Esophagus mucosa (tissue), 1 donor: ENCODE data around the gene PRDM11. TPM values are rescaled to one million over a fixed set of nuclear protein-coding genes. Genes with fewer than 3 reads are reported as not detected.
"Not testable (repeated sequence)": the region's sequence is repeated elsewhere in the genome, so short reads cannot be mapped to it uniquely, and the experiment has no call there.

Experiments
- ATAC-seq: fragments of 200-7000 bp; cut with Tn5 transposase; one replicate; pipeline ENCODE4 v1.9.1; 2020
- total RNA-seq: library from RNA; stranded (reverse); gene quantifications from one replicate; pipeline ENCODE4 v1.2.4, GENCODE V29; 2023
- donor health status: DM: yes; HTN: yes; CAD: no.

Gene PRDM11
- total RNA-seq, 1 donor from 2014 or later, result 5.7 TPM

- ATAC-seq, result no peak
Measured at GRCh38 chr11:45237711-45238315, 91.4 kb downstream of the PRDM11 start.

- no peak for ATAC-seq
Measured at GRCh38 chr11:45238724-45239123, 92.3 kb downstream of the PRDM11 start.

- no peak for ATAC-seq
Measured at GRCh38 chr11:45239733-45240132, 93.3 kb downstream of the PRDM11 start.

GRCh38 chr11:45243967-45244366, 97.5 kb downstream of the PRDM11 start:
- no peak for ATAC-seq

GRCh38 chr11:45245218-45246045, 99.0 kb downstream of the PRDM11 start:
- ATAC-seq, result no peak

GRCh38 chr11:45246241-45246640, 99.8 kb downstream of the PRDM11 start:
- ATAC-seq, result no peak

- no peak for ATAC-seq
Measured at GRCh38 chr11:45247433-45247832, 101.0 kb downstream of the PRDM11 start.

GRCh38 chr11:45248501-45249011, 102.1 kb downstream of the PRDM11 start:
- ATAC-seq, result peak; percentile 52

- ATAC-seq, result not testable (repeated sequence)
Measured at GRCh38 chr11:45249372-45249771, 102.9 kb downstream of the PRDM11 start.

GRCh38 chr11:45250035-45250718, 103.7 kb downstream of the PRDM11 start:
- no peak for ATAC-seq

GRCh38 chr11:45252134-45252856, 105.9 kb downstream of the PRDM11 start:
- ATAC-seq, result peak; percentile 84

- no peak for ATAC-seq
Measured at GRCh38 chr11:45252877-45253276, 106.4 kb downstream of the PRDM11 start.

GRCh38 chr11:45253640-45254039, 107.2 kb downstream of the PRDM11 start:
- no peak for ATAC-seq

- ATAC-seq, result no peak
Measured at GRCh38 chr11:45254070-45254469, 107.6 kb downstream of the PRDM11 start.

GRCh38 chr11:45258982-45259530, 112.6 kb downstream of the PRDM11 start:
- no peak for ATAC-seq

- peak; percentile 96 for ATAC-seq
Measured at GRCh38 chr11:45259592-45259991, 113.2 kb downstream of the PRDM11 start.

- no peak for ATAC-seq
Measured at GRCh38 chr11:45260071-45260470, 113.6 kb downstream of the PRDM11 start.

- ATAC-seq, result no peak
Measured at GRCh38 chr11:45262900-45263299, 116.5 kb downstream of the PRDM11 start.

- ATAC-seq, result no peak
Measured at GRCh38 chr11:45263773-45264172, 117.3 kb downstream of the PRDM11 start.

GRCh38 chr11:45264839-45265515, 118.5 kb downstream of the PRDM11 start:
- ATAC-seq, result peak; percentile 74

GRCh38 chr11:45265969-45266675, 119.7 kb downstream of the PRDM11 start:
- ATAC-seq, result peak; percentile 82
